Chondrocyte (in vitro differentiated cells): ENCODE measurements around the gene ASXL2. TPM values are rescaled to one million over a fixed set of nuclear protein-coding genes. Genes with fewer than 3 reads are reported as not detected.
"Not testable (repeated sequence)": the region's sequence is repeated elsewhere in the genome, so short reads cannot be mapped to it uniquely, and the experiment has no call there.

Source experiments
- DNase-seq: peaks from one replicate; pipeline ENCODE4 v3.0.0; 2021; ENCODE audit warnings: mixed read lengths, low spot score
- H3K27ac Mint-ChIP-seq: one replicate; pipeline ENCODE4 v1.8.0; 2021; ENCODE audit warnings: mild to moderate bottlenecking, moderate library complexity, mixed read lengths; ENCODE audit not compliant: unreplicated experiment
- H3K27me3 Mint-ChIP-seq: 2 replicates; pipeline ENCODE4 v1.8.0; 2021; ENCODE audit warnings: low read depth, mixed read lengths
- H3K36me3 Mint-ChIP-seq: 2 replicates; pipeline ENCODE4 v1.8.0; 2021; ENCODE audit warnings: low read depth, mixed read lengths
- H3K4me1 Mint-ChIP-seq: 2 replicates; pipeline ENCODE4 v1.8.0; 2021; ENCODE audit warnings: low read depth, mild to moderate bottlenecking, mixed read lengths
- H3K4me3 Mint-ChIP-seq: one replicate; pipeline ENCODE4 v1.8.0; 2021; ENCODE audit warnings: mild to moderate bottlenecking, moderate library complexity, mixed read lengths; ENCODE audit not compliant: unreplicated experiment
- H3K9me3 Mint-ChIP-seq: 2 replicates; pipeline ENCODE4 v1.8.0; 2021; ENCODE audit warnings: low read depth, mixed read lengths
- CTCF ChIP-seq: fragments of 200-600 bp; sonication (generic); IDR thresholded peaks from 2 replicates; pipeline ENCODE4 v1.5.0; 2021; ENCODE audit warnings: antibody characterized with exemption, mild to moderate bottlenecking, moderate library complexity
- total RNA-seq: library from RNA; stranded (reverse); gene quantifications from 3 replicates; pipeline ENCODE4 v1.2.1, GENCODE V29; 2021

ASXL2 gene
- total RNA-seq, 1 donor from 2014 or later = 24.7 TPM

- H3K9me3 Mint-ChIP-seq = peaks cover 3% of the 10 kb centered on the region
- H3K27ac Mint-ChIP-seq = no peak overlapping the region
- DNase-seq = no peak
- TF ChIP-seq CTCF = no peak
- H3K36me3 Mint-ChIP-seq = no peaks in the 10 kb centered on the region
- H3K4me3 Mint-ChIP-seq = no peak overlapping the region
- no peaks in the 10 kb centered on the region for H3K27me3 Mint-ChIP-seq
- H3K4me1 Mint-ChIP-seq = no peaks in the 10 kb centered on the region
Observed at GRCh38 chr2:25905126-25905525, 26.8 kb upstream of the ASXL2 start.

- no peaks in the 10 kb centered on the region for H3K4me1 Mint-ChIP-seq
- no peak overlapping the region for H3K27ac Mint-ChIP-seq
- H3K27me3 Mint-ChIP-seq = no peaks in the 10 kb centered on the region
- peaks cover 3% of the 10 kb centered on the region for H3K9me3 Mint-ChIP-seq
- TF ChIP-seq CTCF = no peak
- H3K36me3 Mint-ChIP-seq = no peaks in the 10 kb centered on the region
- H3K4me3 Mint-ChIP-seq = no peak overlapping the region
- DNase-seq = no peak
Observed at GRCh38 chr2:25903216-25903776, 25.0 kb upstream of the ASXL2 start.

GRCh38 chr2:25899404-25899970 is 21.2 kb upstream of the ASXL2 start:
- peaks cover 3% of the 10 kb centered on the region for H3K9me3 Mint-ChIP-seq
- no peaks in the 10 kb centered on the region for H3K36me3 Mint-ChIP-seq
- TF ChIP-seq CTCF = no peak
- H3K4me1 Mint-ChIP-seq = peaks cover 3% of the 10 kb centered on the region
- H3K27ac Mint-ChIP-seq = no peak overlapping the region
- H3K27me3 Mint-ChIP-seq = no peaks in the 10 kb centered on the region
- DNase-seq = no peak
- no peak overlapping the region for H3K4me3 Mint-ChIP-seq

- TF ChIP-seq CTCF = no peak
- Mint-ChIP-seq H3K4me1 (peaks cover 3% of the 10 kb centered on the region), H3K27ac (no peak overlapping the region), H3K9me3 (peaks cover 3% of the 10 kb centered on the region), H3K27me3 (no peaks in the 10 kb centered on the region), H3K36me3 (no peaks in the 10 kb centered on the region), H3K4me3 (no peak overlapping the region)
- no peak for DNase-seq
Observed at GRCh38 chr2:25897506-25897905, 19.2 kb upstream of the ASXL2 start.

GRCh38 chr2:25896308-25896707 is 18.0 kb upstream of the ASXL2 start:
- H3K27ac Mint-ChIP-seq, H3K4me1 Mint-ChIP-seq, H3K36me3 Mint-ChIP-seq, H3K27me3 Mint-ChIP-seq, H3K9me3 Mint-ChIP-seq, DNase-seq, H3K4me3 Mint-ChIP-seq: not testable (repeated sequence)

GRCh38 chr2:25895610-25896009 is 17.3 kb upstream of the ASXL2 start:
- TF ChIP-seq CTCF = no peak
- H3K27ac Mint-ChIP-seq = no peak overlapping the region

More at GRCh38 chr2:25895610-25896009, 17.3 kb upstream of the ASXL2 start:
- peaks cover 3% of the 10 kb centered on the region for H3K4me1 Mint-ChIP-seq
- no peaks in the 10 kb centered on the region for H3K27me3 Mint-ChIP-seq
- H3K4me3 Mint-ChIP-seq = no peak overlapping the region
- no peak for DNase-seq
- H3K36me3 Mint-ChIP-seq = no peaks in the 10 kb centered on the region
- no peaks in the 10 kb centered on the region for H3K9me3 Mint-ChIP-seq
